CD4-positive, alpha-beta T cell treated with Interleukin-17A for 4 hours (primary cell): Measurements from ENCODE around the gene ADAMTS8.
"Not testable (repeated sequence)": the region's sequence is repeated elsewhere in the genome, so short reads cannot be mapped to it uniquely, and the experiment has no call there.

Source experiments
- DNase-seq: peaks from one replicate; pipeline ENCODE4 v3.0.0-alpha.2; 2020; ENCODE audit warnings: mixed read lengths

ADAMTS8 gene

GRCh38 chr11:130459521-130459920 lies 31.1 kb upstream of the ADAMTS8 start:
- no peak for DNase-seq

GRCh38 chr11:130458410-130458729 lies 30.0 kb upstream of the ADAMTS8 start:
- no peak for DNase-seq

GRCh38 chr11:130457623-130458409 lies 29.4 kb upstream of the ADAMTS8 start:
- DNase-seq: no peak

- no peak for DNase-seq
These were observed 27.9 kb upstream of the ADAMTS8 start for GRCh38 chr11:130456286-130456685.

GRCh38 chr11:130455483-130456127 lies 27.2 kb upstream of the ADAMTS8 start:
- DNase-seq: no peak

GRCh38 chr11:130454491-130455252 lies 26.3 kb upstream of the ADAMTS8 start:
- DNase-seq: no peak

- DNase-seq: no peak
These were observed 24.5 kb upstream of the ADAMTS8 start for GRCh38 chr11:130452940-130453339.

GRCh38 chr11:130452176-130452575 lies 23.8 kb upstream of the ADAMTS8 start:
- no peak for DNase-seq

- DNase-seq: no peak
These were observed 23.0 kb upstream of the ADAMTS8 start for GRCh38 chr11:130451231-130452019.

GRCh38 chr11:130449996-130450769 lies 21.8 kb upstream of the ADAMTS8 start:
- no peak for DNase-seq

- DNase-seq: no peak
These were observed 21.0 kb upstream of the ADAMTS8 start for GRCh38 chr11:130449310-130449990.

GRCh38 chr11:130448416-130449309 lies 20.3 kb upstream of the ADAMTS8 start, which contains the start of gene ADAMTS15:
ADAMTS15 (plus strand) TSS chr11:130448645; CDS start chr11:130448974, 329 bp downstream.
- no peak for DNase-seq

GRCh38 chr11:130448039-130448415 lies 19.6 kb upstream of the ADAMTS8 start:
- no peak for DNase-seq

- DNase-seq: no peak
These were observed 17.4 kb upstream of the ADAMTS8 start for GRCh38 chr11:130445788-130446187.

- no peak for DNase-seq
These were observed 14.3 kb upstream of the ADAMTS8 start for GRCh38 chr11:130442737-130443136.

GRCh38 chr11:130441719-130442118 lies 13.3 kb upstream of the ADAMTS8 start:
- no peak for DNase-seq

GRCh38 chr11:130439876-130440275 lies 11.5 kb upstream of the ADAMTS8 start:
- no peak for DNase-seq

- DNase-seq: no peak
These were observed 10.7 kb upstream of the ADAMTS8 start for GRCh38 chr11:130439160-130439519.

- DNase-seq: not testable (repeated sequence)
These were observed 10.2 kb upstream of the ADAMTS8 start for GRCh38 chr11:130438401-130439159.

- no peak for DNase-seq
These were observed 9.4 kb upstream of the ADAMTS8 start for GRCh38 chr11:130437848-130438247.
